PC-3 (cell line): Measurements from ENCODE around the gene RTF2. TPM values are rescaled to one million over a fixed set of nuclear protein-coding genes. Genes with fewer than 3 reads are reported as not detected.

Experiments
- ATAC-seq: fragments of 200-7000 bp; cut with Tn5 transposase; 2 replicates; pipeline ENCODE4 v1.9.1; 2020; ENCODE audit warnings: mild to moderate bottlenecking, moderate library complexity
- BruUV-seq: library from RNA; stranded (reverse); fragments of 400-500 nt; replicated peaks from 2 replicates; lab custom pipeline; 2021; lab: Mats Ljungman, UMichigan
- CTCF ChIA-PET: fragments of 300-600 bp; sonication (Branson Sonifier 250); formaldehyde crosslinking; loops from one replicate; lab custom pipeline; 2022; ENCODE audit warnings: antibody characterized with exemption; lab: Charles Lee
- POLR2A ChIA-PET: fragments of 300-600 bp; sonication (Branson Sonifier 250); formaldehyde crosslinking; loops from one replicate; lab custom pipeline; 2022; ENCODE audit warnings: antibody characterized with exemption; ENCODE audit not compliant: unreplicated experiment; lab: Charles Lee
- DNase-seq: peaks from one replicate; pipeline ENCODE4 v3.0.0-alpha.2; 2015
- H2AFZ ChIP-seq: fragments of 300-600 bp; sonication (generic); 2 replicates; pipeline ENCODE4 v1.6.0; 2016; ENCODE audit warnings: antibody characterized with exemption, low read length
- H3F3A ChIP-seq: fragments of 300-600 bp; sonication (generic); one replicate; pipeline ENCODE4 v1.6.0; 2017; ENCODE audit warnings: antibody characterized with exemption, low read length, control low read depth, mild to moderate bottlenecking; ENCODE audit not compliant: unreplicated experiment
- H3K27ac ChIP-seq: fragments of 300-600 bp; sonication (generic); 2 replicates; pipeline ENCODE4 v1.5.1; 2016; ENCODE audit warnings: mild to moderate bottlenecking, low read length
- H3K27me3 ChIP-seq: fragments of 300-600 bp; sonication (generic); 2 replicates; pipeline ENCODE4 v1.6.1; 2016; ENCODE audit warnings: low read length, mixed read lengths
- H3K36me3 ChIP-seq: fragments of 300-600 bp; sonication (generic); 2 replicates; pipeline ENCODE4 v1.6.1; 2016; ENCODE audit warnings: low read depth, mixed run types, low read length, mixed read lengths
- H3K4me1 ChIP-seq: fragments of 300-600 bp; sonication (generic); 2 replicates; pipeline ENCODE4 v1.5.1; 2016; ENCODE audit warnings: low read length; ENCODE audit not compliant: insufficient read depth
- H3K4me2 ChIP-seq: fragments of 300-600 bp; sonication (generic); 2 replicates; pipeline ENCODE4 v1.6.0; 2016; ENCODE audit warnings: low read length
- H3K4me3 ChIP-seq: fragments of 300-600 bp; sonication (generic); 2 replicates; pipeline ENCODE4 v1.5.1; 2016; ENCODE audit warnings: mild to moderate bottlenecking, low read length, mixed read lengths
- H3K79me2 ChIP-seq: fragments of 300-600 bp; sonication (generic); 2 replicates; pipeline ENCODE4 v1.6.1; 2017; ENCODE audit warnings: low read length, mixed read lengths
- H3K9ac ChIP-seq: fragments of 300-600 bp; sonication (generic); 2 replicates; pipeline ENCODE4 v1.6.0; 2016; ENCODE audit warnings: mild to moderate bottlenecking, low read length
- H3K9me2 ChIP-seq: fragments of 300-600 bp; sonication (generic); replicated peaks from 2 replicates; pipeline ENCODE4 v1.6.1; 2016; ENCODE audit warnings: mixed run types, low read length, mixed read lengths
- H3K9me3 ChIP-seq: fragments of 300-600 bp; sonication (generic); 2 replicates; pipeline ENCODE4 v1.6.1; 2016; ENCODE audit warnings: low read length, mixed read lengths
- H4K20me1 ChIP-seq: fragments of 300-600 bp; sonication (generic); 2 replicates; pipeline ENCODE4 v1.6.1; 2016; ENCODE audit warnings: low read length, mixed read lengths
- EZH2 ChIP-seq: fragments of 300-600 bp; sonication (generic); IDR thresholded peaks from one replicate; pipeline ENCODE4 v1.6.1; 2017; ENCODE audit warnings: antibody characterized with exemption, mild to moderate bottlenecking, low read length; ENCODE audit not compliant: unreplicated experiment
- EZH2phosphoT487 ChIP-seq: fragments of 300-600 bp; sonication (generic); IDR thresholded peaks from 2 replicates; pipeline ENCODE4 v1.6.1; 2018; ENCODE audit warnings: mild to moderate bottlenecking, antibody characterized with exemption, low read length, borderline replicate concordance
- intact Hi-C: fragments of 100-400 bp; cut with micrococcal nuclease; formaldehyde crosslinking; loops from 2 replicates; pipeline ENCODE4 v1.9.0; 2023
- total RNA-seq: library from RNA; depleted of rRNA; stranded (reverse); fragments of >200 nt; gene quantifications from 2 replicates; pipeline ENCODE4 v1.2.3, GENCODE V29; 2014
- TF ChIP-seq, protein P1 (sequence below): fragments of 300-600 bp; sonication (generic); conservative IDR thresholded peaks from 2 replicates; pipeline ENCODE4 v1.5.1; 2017; ENCODE audit warnings: antibody characterized with exemption, low read depth, mild to moderate bottlenecking, low read length

The RTF2 gene
- total RNA-seq, 1 experiment from 2014 or later = 122 TPM

DNA sequence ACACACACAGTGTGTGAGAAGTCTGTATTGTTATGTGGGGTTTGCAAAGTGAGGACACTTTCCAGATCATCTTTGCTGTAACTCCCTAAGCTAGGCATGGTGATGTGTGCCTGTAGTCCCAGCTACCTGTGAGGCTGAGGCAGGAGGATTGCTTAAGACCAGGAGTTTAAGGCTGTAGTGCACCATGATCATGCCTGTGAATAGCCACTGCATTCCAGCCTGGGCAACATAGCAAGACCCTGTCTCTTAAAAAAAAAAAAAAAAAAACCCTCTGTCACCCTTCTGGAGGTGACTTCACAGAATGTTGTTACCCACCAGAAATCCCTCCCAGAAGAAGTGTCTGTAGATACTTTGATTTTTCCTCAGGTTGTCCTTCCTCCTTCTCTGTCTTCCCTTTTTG lies 41.5 kb upstream of the RTF2 start:
- H3K9me2 ChIP-seq = no peaks in the 10 kb centered on the region
- TF ChIP-seq, protein P1, sequence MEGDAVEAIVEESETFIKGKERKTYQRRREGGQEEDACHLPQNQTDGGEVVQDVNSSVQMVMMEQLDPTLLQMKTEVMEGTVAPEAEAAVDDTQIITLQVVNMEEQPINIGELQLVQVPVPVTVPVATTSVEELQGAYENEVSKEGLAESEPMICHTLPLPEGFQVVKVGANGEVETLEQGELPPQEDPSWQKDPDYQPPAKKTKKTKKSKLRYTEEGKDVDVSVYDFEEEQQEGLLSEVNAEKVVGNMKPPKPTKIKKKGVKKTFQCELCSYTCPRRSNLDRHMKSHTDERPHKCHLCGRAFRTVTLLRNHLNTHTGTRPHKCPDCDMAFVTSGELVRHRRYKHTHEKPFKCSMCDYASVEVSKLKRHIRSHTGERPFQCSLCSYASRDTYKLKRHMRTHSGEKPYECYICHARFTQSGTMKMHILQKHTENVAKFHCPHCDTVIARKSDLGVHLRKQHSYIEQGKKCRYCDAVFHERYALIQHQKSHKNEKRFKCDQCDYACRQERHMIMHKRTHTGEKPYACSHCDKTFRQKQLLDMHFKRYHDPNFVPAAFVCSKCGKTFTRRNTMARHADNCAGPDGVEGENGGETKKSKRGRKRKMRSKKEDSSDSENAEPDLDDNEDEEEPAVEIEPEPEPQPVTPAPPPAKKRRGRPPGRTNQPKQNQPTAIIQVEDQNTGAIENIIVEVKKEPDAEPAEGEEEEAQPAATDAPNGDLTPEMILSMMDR = no peak
- TF ChIP-seq EZH2 (no peak), EZH2phosphoT487 (no peak)
- H3F3A ChIP-seq = no peaks in the 10 kb centered on the region
- ChIA-PET CTCF (no interaction called here), POLR2A (no interaction called here)
- intact Hi-C loops = no loop called here
- no peaks in the 10 kb centered on the region for H3K36me3 ChIP-seq
- no peaks in the 10 kb centered on the region for H4K20me1 ChIP-seq
- H3K27me3 ChIP-seq = no peaks in the 10 kb centered on the region
- no peak overlapping the region for H2AFZ ChIP-seq
- ATAC-seq (no peak), DNase-seq (no peak)
- H3K4me3 ChIP-seq = no peak overlapping the region
- H3K9ac ChIP-seq = no peak overlapping the region
- no peaks in the 10 kb centered on the region for H3K79me2 ChIP-seq
- H3K4me2 ChIP-seq = no peak overlapping the region
- H3K27ac ChIP-seq = no peak overlapping the region
- peaks cover 13% of the 10 kb centered on the region for H3K4me1 ChIP-seq
- BruUV-seq = no TSS peak
- no peaks in the 10 kb centered on the region for H3K9me3 ChIP-seq

DNA sequence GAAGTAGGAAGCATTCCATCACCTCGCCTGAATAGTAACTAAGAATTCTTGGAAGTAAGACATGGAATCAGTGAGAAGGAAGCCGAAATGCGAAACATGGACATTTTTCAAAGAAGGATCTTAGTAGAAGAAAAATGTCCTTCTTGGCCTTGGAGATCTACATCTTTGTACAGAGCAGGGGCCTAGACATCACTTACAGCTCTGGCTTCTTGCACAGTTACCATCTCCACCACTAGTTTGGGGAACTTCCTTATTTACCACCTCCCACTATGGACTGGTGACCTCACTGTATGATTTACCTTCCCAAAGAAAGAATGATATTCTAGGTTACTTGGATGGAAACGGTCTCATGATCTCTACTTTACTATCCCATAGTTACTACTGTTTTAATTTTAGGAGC lies 40.6 kb upstream of the RTF2 start:
- Histone ChIP-seq H4K20me1 (no peaks in the 10 kb centered on the region), H3K4me3 (no peak overlapping the region), H3K27me3 (no peaks in the 10 kb centered on the region), H2AFZ (no peak overlapping the region), H3K27ac (no peak overlapping the region), H3K4me1 (peaks cover 5% of the 10 kb centered on the region), H3K9me2 (no peaks in the 10 kb centered on the region), H3K79me2 (no peaks in the 10 kb centered on the region), H3K36me3 (no peaks in the 10 kb centered on the region), H3K9ac (no peak overlapping the region), H3F3A (no peaks in the 10 kb centered on the region), H3K9me3 (no peaks in the 10 kb centered on the region), H3K4me2 (no peak overlapping the region)
- ChIA-PET CTCF (no interaction called here), POLR2A (no interaction called here)
- ATAC-seq (no peak), DNase-seq (no peak)
- TF ChIP-seq, protein P1 = no peak
- TF ChIP-seq EZH2phosphoT487 (no peak), EZH2 (no peak)
- intact Hi-C loops = no loop called here
- no TSS peak for BruUV-seq

DNA sequence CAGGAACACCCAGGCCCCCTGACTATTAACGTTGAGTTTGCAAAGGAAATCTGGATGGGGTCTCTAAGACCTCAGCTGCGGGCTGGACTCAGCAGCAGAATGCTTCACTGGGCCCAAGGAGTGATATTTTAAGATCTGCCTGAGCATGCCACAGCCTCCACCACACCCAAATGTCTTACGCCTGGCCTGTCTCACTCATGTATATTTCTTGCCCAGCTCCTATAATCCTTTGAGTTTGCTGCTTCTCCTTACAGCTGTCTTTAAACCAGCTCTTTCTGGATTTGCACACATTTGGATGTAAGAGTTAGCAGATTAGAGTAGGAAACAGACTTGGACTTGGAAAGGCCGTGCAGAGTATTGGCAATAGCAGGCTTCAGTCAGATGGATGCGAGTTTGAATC lies 40.0 kb upstream of the RTF2 start:
- no peaks in the 10 kb centered on the region for H4K20me1 ChIP-seq
- no peak overlapping the region for H3K9ac ChIP-seq
- no peak overlapping the region for H3K27ac ChIP-seq
- no peaks in the 10 kb centered on the region for H3F3A ChIP-seq
- H3K9me2 ChIP-seq = no peaks in the 10 kb centered on the region
- no peaks in the 10 kb centered on the region for H3K79me2 ChIP-seq
- H3K4me2 ChIP-seq = no peak overlapping the region
- no peak for ATAC-seq
- POLR2A ChIA-PET = no interaction called here
- intact Hi-C loops = no loop called here
- H3K36me3 ChIP-seq = no peaks in the 10 kb centered on the region
- no peak overlapping the region for H2AFZ ChIP-seq
- H3K4me3 ChIP-seq = no peak overlapping the region
- no peaks in the 10 kb centered on the region for H3K27me3 ChIP-seq
- H3K4me1 ChIP-seq = no peaks in the 10 kb centered on the region
- no peaks in the 10 kb centered on the region for H3K9me3 ChIP-seq
- no TSS peak for BruUV-seq
- TF ChIP-seq, protein P1 = no peak
- TF ChIP-seq EZH2phosphoT487 (no peak), EZH2 (no peak)
- DNase-seq = no peak
- CTCF ChIA-PET = no interaction called here
